ENCODE results near the gene TACC2. TPM values are rescaled to one million over a fixed set of nuclear protein-coding genes. Genes with fewer than 3 reads are reported as not detected.

Gene TACC2, protein sequence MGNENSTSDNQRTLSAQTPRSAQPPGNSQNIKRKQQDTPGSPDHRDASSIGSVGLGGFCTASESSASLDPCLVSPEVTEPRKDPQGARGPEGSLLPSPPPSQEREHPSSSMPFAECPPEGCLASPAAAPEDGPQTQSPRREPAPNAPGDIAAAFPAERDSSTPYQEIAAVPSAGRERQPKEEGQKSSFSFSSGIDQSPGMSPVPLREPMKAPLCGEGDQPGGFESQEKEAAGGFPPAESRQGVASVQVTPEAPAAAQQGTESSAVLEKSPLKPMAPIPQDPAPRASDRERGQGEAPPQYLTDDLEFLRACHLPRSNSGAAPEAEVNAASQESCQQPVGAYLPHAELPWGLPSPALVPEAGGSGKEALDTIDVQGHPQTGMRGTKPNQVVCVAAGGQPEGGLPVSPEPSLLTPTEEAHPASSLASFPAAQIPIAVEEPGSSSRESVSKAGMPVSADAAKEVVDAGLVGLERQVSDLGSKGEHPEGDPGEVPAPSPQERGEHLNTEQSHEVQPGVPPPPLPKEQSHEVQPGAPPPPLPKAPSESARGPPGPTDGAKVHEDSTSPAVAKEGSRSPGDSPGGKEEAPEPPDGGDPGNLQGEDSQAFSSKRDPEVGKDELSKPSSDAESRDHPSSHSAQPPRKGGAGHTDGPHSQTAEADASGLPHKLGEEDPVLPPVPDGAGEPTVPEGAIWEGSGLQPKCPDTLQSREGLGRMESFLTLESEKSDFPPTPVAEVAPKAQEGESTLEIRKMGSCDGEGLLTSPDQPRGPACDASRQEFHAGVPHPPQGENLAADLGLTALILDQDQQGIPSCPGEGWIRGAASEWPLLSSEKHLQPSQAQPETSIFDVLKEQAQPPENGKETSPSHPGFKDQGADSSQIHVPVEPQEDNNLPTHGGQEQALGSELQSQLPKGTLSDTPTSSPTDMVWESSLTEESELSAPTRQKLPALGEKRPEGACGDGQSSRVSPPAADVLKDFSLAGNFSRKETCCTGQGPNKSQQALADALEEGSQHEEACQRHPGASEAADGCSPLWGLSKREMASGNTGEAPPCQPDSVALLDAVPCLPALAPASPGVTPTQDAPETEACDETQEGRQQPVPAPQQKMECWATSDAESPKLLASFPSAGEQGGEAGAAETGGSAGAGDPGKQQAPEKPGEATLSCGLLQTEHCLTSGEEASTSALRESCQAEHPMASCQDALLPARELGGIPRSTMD (N-terminal part only)
- total RNA-seq (2014; rRNA removed; shearing (Covaris generic)), result 8.8 and 11.8 TPM in 2 replicates

DNA sequence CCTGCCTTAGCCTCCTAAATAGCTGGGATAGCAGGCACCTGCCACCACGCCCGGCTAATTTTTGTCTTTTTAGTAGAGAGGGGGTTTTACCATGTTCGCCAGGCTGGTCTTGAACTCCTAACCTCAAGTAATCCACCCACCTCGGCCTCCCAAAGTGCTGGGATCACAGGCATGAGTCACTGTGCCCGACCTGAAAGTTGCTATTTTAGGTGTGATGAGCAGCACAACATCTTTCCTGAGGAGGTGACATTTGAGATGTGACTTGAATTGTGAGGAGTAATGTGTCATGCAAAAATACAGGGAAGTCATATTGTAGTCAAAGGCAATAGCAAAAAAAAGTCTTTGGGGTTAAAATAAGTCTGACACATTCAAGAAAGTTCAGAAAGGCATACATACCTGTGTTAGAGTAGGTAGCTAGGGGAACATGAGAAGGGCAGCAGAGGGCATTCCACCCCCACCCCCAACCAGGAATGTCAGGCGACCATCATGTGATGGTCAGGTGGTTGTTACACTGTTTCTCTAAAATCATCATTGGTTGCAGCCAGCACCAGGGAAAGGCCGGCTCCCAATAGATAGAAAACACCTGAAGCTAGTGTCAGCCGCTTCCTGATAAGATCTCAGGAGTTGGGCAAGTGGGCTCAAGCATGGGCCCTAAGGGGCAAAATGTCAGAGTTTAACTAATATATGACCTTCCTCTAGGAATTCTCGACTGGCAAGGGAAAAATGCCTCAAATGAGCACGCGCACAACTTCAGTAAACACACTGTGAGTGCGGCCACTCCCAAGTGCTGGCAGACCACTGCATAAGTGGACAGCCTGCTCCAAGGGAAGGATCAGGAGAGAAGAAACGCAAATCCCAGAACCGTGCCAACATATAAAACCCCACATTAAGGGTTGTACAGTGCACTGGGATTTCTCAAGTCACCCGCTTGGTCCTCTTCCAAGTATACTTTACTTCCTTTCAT, at the start of gene TACC2:
TACC2 (plus strand) TSS at position 803 of the 964 bp plus-strand sequence. CDS start 32,819 bp downstream, outside the sequence.
- no peaks in the 10 kb centered on the region for H3K36me3 ChIP-seq (replicated peaks; ENCODE audit: control insufficient read depth, insufficient read depth, low read length)
- no peaks in the 10 kb centered on the region for H3K27me3 ChIP-seq (ENCODE audit: control insufficient read depth, insufficient read depth, low read length)
- DNase-seq, result no peak
- no peak within 1 kb of the TSS for H3K4me3 ChIP-seq (ENCODE audit: insufficient read depth, low read depth, low read length)

DNA sequence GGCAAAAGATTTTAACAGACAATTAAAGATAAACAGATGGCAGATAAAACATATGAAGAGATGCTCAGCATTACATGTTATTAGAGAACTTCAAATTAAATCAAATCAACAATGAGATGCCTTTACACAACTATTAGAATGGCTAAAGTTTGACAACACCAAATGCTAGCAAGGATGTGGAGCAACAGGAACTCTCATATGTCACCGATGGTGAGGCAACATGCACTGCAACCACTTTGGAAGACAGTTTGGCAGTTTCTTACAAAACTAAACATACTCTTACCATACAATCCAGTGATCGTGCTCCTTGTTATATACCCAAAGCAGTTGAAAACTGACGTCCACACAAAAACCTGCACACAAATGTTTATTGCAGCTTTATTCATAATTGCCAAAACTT, 47.4 kb upstream of the TACC2 start:
- DNase-seq, result no peak
- Histone ChIP-seq H3K36me3 (replicated peaks; ENCODE audit: control insufficient read depth, insufficient read depth, low read length) (no peaks in the 10 kb centered on the region), H3K4me3 (ENCODE audit: insufficient read depth, low read depth, low read length) (no peak overlapping the region), H3K27me3 (ENCODE audit: control insufficient read depth, insufficient read depth, low read length) (no peaks in the 10 kb centered on the region)

DNA sequence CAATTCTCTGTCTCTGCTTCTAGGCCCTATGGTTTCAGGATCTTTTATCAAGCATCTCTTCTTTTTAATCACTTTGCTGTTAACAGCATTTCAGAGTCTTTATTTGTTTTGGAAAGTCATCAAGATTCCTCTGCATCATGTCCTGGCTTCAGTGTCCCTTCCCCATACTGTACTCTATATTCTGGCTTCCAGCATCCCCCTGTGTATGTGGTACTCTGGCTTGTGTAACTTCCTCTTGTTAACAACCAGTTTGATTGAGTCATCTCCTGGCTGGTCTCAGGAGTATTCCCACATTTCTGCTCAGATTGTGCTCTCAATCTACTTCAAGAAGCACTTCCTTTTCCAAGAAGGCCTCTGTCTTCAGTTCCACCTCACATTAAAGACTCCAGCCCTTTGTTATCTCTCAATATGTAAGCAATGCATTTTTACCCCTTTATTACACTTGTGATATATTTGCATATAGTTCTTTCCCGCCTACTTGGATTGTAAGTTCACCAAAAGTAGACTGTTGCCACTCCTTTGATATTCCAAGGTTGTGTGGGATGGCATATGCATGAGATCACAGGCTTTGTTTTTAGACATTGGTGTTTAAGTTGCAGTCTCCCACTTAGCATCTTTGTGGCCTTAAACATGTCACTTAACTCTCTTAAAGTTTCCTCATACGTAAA, 46.1 kb upstream of the TACC2 start:
- DNase-seq, result no peak
- no peaks in the 10 kb centered on the region for H3K27me3 ChIP-seq (ENCODE audit: control insufficient read depth, insufficient read depth, low read length)

DNA sequence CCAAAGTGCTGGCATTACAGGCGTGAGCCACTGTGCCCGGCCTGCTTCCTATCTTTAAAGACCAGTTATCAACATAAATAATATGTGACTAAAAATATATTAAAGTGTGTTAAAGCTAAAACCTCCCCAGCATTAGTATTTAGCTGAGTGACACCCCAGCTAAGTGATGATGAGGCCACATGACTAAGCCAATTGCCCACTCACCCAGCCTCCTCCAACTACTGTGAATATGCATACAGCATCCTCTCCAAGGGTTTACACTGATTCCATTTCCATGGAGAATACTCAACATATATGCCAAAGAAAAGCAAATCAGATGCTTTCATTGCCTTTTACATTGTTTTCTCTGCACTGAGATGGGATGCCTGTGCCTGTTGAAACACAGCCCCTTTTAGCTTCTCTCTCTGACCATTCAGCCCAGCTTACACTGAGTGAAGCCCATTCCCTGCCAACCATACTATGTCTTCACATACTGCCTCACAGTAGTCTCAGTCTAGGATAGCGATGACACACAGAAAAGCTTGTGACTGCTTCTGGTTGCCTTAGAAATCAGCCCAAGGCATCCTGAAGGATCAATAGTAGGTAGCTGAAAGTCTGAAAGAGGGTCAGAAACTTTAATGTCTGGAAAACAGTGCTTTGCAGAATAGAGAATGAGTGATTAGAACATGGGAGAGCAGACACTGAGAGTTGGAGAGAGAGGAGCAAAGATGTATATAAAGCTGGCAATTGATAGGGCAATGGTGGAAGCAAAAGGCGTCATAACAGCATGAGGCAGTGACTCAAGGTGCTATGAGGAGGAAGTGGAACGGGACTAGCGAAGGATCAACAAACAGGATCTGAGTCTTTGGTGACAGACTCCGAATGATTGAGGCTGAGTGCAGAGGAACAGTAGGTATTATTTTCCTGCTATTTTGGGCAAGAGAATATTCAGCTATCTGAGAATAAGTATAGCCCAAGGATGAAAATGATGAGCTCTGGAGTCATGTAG, 41.3 kb upstream of the TACC2 start:
- Histone ChIP-seq H3K36me3 (replicated peaks; ENCODE audit: control insufficient read depth, insufficient read depth, low read length) (no peaks in the 10 kb centered on the region), H3K27me3 (ENCODE audit: control insufficient read depth, insufficient read depth, low read length) (no peaks in the 10 kb centered on the region; the same call in 1 of the 2 replicates), H3K4me3 (ENCODE audit: insufficient read depth, low read depth, low read length) (no peak overlapping the region)
- no peak for DNase-seq

More for the DNA sequence above, 46.1 kb upstream of the TACC2 start:
- H3K4me3 ChIP-seq (ENCODE audit: insufficient read depth, low read depth, low read length), result no peak overlapping the region
- no peaks in the 10 kb centered on the region for H3K36me3 ChIP-seq (replicated peaks; ENCODE audit: control insufficient read depth, insufficient read depth, low read length)

DNA sequence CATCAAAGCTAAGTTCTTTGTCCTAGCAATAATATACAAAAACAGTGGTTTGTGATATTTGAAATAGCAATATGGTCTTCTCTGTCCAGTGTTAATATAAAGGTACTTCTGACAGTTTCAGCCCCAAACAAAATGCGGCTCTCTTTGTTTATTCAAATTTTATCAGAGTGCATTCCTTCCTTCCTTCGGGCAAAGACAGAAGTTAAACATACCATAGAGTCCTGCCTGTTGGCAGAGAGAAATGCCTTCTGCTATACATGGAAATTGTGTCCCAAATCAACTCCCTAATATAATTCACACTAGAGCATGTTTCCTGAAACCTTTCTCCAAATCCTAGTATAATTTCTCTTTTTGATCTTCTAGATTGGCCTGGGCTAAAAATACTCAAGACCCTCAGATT, 39.9 kb upstream of the TACC2 start:
- no peak overlapping the region for H3K4me3 ChIP-seq (ENCODE audit: insufficient read depth, low read depth, low read length)
- no peak for DNase-seq
- no peaks in the 10 kb centered on the region; the same call in 1 of the 2 replicates for H3K27me3 ChIP-seq (ENCODE audit: control insufficient read depth, insufficient read depth, low read length)
- no peaks in the 10 kb centered on the region for H3K36me3 ChIP-seq (replicated peaks; ENCODE audit: control insufficient read depth, insufficient read depth, low read length)

DNA sequence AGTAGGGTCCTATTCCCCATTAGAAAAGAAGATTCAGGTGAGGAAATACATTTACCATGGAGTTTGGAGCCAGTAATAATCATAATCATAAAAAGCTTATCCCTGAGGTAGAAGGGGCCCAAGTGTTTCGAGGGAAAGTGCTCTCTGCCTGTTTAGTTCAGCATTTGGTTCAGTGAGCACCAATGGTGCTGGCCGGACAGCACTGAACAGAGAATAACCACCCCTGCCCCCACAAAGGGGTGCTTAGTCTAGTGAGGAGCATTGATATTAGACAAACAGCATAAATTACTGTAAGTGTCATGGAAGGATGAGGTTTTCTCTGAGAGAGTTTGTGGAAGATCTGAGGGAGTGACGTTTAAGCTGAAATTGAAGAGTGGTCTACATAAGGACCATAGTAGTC, 39.5 kb upstream of the TACC2 start:
- Histone ChIP-seq H3K4me3 (ENCODE audit: insufficient read depth, low read depth, low read length) (no peak overlapping the region), H3K36me3 (replicated peaks; ENCODE audit: control insufficient read depth, insufficient read depth, low read length) (no peaks in the 10 kb centered on the region), H3K27me3 (ENCODE audit: control insufficient read depth, insufficient read depth, low read length) (no peaks in the 10 kb centered on the region; the same call in 1 of the 2 replicates)
- no peak for DNase-seq

DNA sequence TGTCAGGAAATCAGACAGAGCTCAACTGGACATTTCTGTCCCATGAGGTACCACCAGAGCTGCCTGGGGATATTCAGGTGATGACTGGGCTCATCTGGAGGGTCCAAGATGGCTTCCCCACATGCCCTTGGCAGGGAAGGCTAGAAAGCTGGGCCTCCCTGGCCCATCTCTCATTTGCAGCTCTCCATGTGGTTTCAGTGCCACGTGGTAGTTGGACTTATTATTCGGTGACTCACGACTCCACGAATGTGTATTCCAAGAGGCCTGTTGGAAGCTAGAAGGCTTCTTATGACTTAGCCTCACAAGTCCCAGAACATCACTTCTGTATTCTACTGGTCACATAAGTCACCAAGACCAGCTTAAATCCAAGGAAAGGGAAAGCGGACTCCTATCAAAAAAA, 36.7 kb upstream of the TACC2 start:
- Histone ChIP-seq H3K27me3 (ENCODE audit: control insufficient read depth, insufficient read depth, low read length) (no peaks in the 10 kb centered on the region; the same call in 1 of the 2 replicates), H3K36me3 (replicated peaks; ENCODE audit: control insufficient read depth, insufficient read depth, low read length) (no peaks in the 10 kb centered on the region; the same call in 1 of the 2 replicates), H3K4me3 (ENCODE audit: insufficient read depth, low read depth, low read length) (no peak overlapping the region)
- DNase-seq, result no peak

DNA sequence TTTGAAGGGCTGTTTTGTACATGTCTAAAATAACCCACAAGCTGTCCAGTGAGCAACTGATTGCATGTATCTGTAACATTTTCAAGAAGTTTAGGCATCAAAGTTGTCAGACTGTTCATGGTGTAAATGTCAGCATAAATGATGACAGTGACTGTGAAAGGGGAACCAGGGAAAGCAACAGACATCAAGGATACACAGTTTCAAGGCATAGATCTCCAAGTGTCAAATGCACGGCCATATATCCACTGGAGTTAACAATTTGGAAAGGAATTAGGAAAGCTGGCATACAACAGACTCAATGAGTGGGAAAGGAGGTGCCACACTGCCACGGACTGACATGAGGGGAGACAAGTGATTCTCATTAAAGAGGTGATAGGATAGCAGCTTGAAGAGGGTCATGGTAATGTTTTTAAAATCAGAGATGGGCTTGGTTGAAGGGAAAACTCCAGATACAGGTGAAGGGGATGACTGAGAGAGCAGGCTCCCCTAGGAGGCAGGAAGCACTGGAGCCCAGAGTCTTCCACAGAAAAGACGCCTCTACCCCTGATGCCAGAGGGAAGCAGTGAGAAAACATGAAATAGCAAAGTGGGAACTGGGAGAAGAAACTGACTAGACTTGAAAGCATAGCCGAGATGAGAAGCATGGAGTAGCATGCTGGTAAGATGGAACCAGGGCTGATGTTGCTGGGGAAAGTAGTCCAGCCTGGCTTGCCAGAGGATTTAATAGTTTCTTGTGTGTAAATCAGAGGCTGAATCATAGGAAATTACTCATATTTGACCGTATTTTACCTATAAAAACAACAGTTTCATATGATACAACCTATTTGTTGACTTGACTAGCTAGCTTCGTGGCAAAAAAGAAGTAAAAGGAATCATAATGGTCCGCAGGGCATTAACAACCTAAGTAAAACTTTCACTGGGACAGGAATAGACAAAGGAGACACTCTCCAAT, 32.6 kb upstream of the TACC2 start:
- Histone ChIP-seq H3K27me3 (ENCODE audit: control insufficient read depth, insufficient read depth, low read length) (no peaks in the 10 kb centered on the region), H3K4me3 (ENCODE audit: insufficient read depth, low read depth, low read length) (no peak overlapping the region), H3K36me3 (replicated peaks; ENCODE audit: control insufficient read depth, insufficient read depth, low read length) (peaks cover 2% of the 10 kb centered on the region)
- no peak for DNase-seq

DNA sequence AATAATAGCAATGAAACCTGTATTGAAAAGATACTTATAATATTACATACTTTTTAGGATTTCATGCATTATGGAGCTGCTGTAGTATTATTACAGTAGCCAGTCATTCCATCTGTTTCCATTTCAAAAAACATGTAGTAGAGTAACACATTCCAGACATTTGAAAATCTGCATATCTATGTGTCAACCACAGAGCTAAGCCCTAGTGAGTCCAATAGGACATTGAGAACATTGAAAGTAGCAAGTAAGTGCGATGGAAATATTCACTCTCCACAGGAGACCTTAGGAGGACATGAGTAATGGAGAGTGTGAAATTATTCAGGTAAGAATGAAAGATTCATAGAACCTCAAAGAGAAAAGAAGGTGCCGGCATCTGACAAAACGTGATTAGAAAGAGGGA, 29.3 kb upstream of the TACC2 start:
- H3K36me3 ChIP-seq (replicated peaks; ENCODE audit: control insufficient read depth, insufficient read depth, low read length), result peaks cover 2% of the 10 kb centered on the region
- H3K4me3 ChIP-seq (ENCODE audit: insufficient read depth, low read depth, low read length), result no peak overlapping the region
- H3K27me3 ChIP-seq (ENCODE audit: control insufficient read depth, insufficient read depth, low read length), result no peaks in the 10 kb centered on the region
- no peak for DNase-seq

DNA sequence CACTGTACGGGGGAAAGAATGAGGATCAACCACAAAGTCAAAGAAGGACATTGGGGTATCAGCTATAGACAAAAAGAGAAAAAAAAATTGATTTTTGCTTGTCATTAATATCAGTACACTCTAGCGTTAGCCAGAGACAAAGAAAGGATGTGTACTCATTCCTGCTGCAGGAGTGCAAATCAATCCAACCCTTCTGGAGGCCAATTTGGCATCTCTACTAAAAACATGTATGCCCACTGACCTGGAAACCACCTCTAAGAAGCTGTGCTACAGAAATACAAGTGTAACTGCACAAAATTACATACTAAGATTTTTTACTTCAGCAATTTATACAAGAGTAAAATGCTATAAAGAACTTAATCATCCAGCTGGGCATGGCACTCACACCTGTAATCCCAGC, 27.5 kb upstream of the TACC2 start:
- Histone ChIP-seq H3K4me3 (ENCODE audit: insufficient read depth, low read depth, low read length) (no peak overlapping the region), H3K36me3 (replicated peaks; ENCODE audit: control insufficient read depth, insufficient read depth, low read length) (peaks cover 3% of the 10 kb centered on the region), H3K27me3 (ENCODE audit: control insufficient read depth, insufficient read depth, low read length) (no peaks in the 10 kb centered on the region)
- DNase-seq, result no peak

DNA sequence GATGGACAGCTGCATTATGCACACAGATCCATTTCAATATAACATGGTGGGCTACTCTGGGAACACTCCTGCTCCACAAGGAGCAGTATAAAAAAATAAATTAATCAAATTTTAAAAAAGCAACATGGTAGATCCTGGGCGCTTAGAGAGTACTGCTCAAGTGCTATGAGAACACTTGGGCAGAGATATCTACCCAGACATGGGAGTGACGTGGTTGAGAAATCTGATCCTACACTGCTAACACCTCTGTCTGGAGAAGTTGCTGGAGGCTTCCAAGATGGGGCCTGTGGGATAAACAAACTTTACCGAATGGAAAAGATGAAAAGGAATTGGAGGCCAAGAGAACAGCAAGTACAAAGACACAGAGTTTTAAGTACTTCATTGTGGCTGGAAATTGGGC, 23.0 kb upstream of the TACC2 start:
- Histone ChIP-seq H3K36me3 (replicated peaks; ENCODE audit: control insufficient read depth, insufficient read depth, low read length) (peaks cover 9% of the 10 kb centered on the region), H3K27me3 (ENCODE audit: control insufficient read depth, insufficient read depth, low read length) (no peaks in the 10 kb centered on the region)
- no peak for DNase-seq

More for the DNA sequence above, 23.0 kb upstream of the TACC2 start:
- H3K4me3 ChIP-seq (ENCODE audit: insufficient read depth, low read depth, low read length), result no peak overlapping the region
